ENCODE data around the gene FAM174B. TPM values are rescaled to one million over a fixed set of nuclear protein-coding genes. Genes with fewer than 3 reads are reported as not detected.

Gene FAM174B
- total RNA-seq, 1 donor: 1.5 TPM

- Histone ChIP-seq H3K9me3 (ENCODE audit: low read depth, low read length) (no peaks in the 10 kb centered on the region), H3K27me3 (ENCODE audit: insufficient read depth, low read length) (no peaks in the 10 kb centered on the region), H3K4me3 (ENCODE audit: low read length) (no peak overlapping the region), H3K4me1 (ENCODE audit: insufficient read depth, low read length) (no peaks in the 10 kb centered on the region)
Observed at GRCh38 chr15:92638291-92638708, 17.3 kb downstream of the FAM174B start.

DNA sequence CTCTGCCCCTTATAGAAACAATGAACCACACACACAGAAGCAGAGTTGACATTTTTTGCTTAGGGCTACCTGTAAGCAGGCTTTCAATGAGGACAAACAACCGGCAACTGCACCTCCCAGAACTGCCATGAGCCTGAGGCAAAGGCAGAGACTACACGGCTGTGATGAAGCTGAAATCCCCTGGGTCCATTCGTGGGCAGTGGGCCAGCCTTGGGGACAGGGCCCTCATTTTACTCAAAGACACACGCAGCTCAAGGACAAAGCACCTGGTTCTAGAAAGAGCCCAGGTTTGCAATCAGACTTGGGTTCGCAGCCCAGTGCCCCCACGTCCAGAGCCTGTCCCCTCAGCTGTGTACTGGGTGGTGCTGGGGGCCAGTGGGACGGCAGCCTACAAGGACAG, 17.9 kb downstream of the FAM174B start:
- no peaks in the 10 kb centered on the region for H3K27me3 ChIP-seq (ENCODE audit: insufficient read depth, low read length)

GRCh38 chr15:92636908-92637481, 18.6 kb downstream of the FAM174B start:
- H3K9me3 ChIP-seq (ENCODE audit: low read depth, low read length): no peaks in the 10 kb centered on the region
- H3K4me3 ChIP-seq (ENCODE audit: low read length): no peak overlapping the region
- H3K27me3 ChIP-seq (ENCODE audit: insufficient read depth, low read length): no peaks in the 10 kb centered on the region
- H3K4me1 ChIP-seq (ENCODE audit: insufficient read depth, low read length): no peaks in the 10 kb centered on the region

More for the DNA sequence above, 17.9 kb downstream of the FAM174B start:
- no peaks in the 10 kb centered on the region for H3K9me3 ChIP-seq (ENCODE audit: low read depth, low read length)
- H3K4me1 ChIP-seq (ENCODE audit: insufficient read depth, low read length): no peaks in the 10 kb centered on the region
- H3K4me3 ChIP-seq (ENCODE audit: low read length): no peak overlapping the region

GRCh38 chr15:92636401-92636907, 19.1 kb downstream of the FAM174B start:
- no peak overlapping the region for H3K4me3 ChIP-seq (ENCODE audit: low read length)
- H3K9me3 ChIP-seq (ENCODE audit: low read depth, low read length): no peaks in the 10 kb centered on the region
- no peaks in the 10 kb centered on the region for H3K27me3 ChIP-seq (ENCODE audit: insufficient read depth, low read length)
- no peaks in the 10 kb centered on the region for H3K4me1 ChIP-seq (ENCODE audit: insufficient read depth, low read length)

DNA sequence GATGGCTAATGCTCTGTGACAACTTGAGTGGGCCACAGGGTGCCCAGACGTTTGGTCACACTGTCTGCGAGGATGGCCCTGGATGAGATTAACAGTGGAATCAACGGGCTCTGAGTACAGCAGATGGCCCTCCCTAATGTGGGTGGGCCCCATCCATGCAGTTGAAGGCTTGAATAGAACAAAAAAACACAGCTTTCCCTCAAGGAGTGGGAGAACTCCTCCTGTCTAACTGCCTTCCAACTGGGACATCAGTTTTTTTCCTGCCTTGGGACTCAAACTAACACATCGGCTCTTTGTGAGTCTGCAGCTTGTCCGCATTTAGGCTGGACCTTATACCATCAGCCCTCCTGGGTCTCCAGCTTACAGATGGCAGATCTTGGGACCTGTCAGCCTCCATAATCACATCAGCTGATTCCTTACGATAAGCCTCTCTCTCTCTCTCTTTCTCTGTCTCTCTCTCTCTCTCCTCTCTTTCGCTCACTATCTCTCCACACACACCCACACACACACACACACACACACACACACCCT, 20.8 kb downstream of the FAM174B start:
- H3K4me3 ChIP-seq (ENCODE audit: low read length): no peak overlapping the region
- H3K4me1 ChIP-seq (ENCODE audit: insufficient read depth, low read length): no peaks in the 10 kb centered on the region
- no peaks in the 10 kb centered on the region for H3K9me3 ChIP-seq (ENCODE audit: low read depth, low read length)
- no peaks in the 10 kb centered on the region for H3K27me3 ChIP-seq (ENCODE audit: insufficient read depth, low read length)

GRCh38 chr15:92634060-92634459, 21.5 kb downstream of the FAM174B start:
- H3K9me3 ChIP-seq (ENCODE audit: low read depth, low read length): no peaks in the 10 kb centered on the region
- H3K4me3 ChIP-seq (ENCODE audit: low read length): no peak overlapping the region
- H3K27me3 ChIP-seq (ENCODE audit: insufficient read depth, low read length): no peaks in the 10 kb centered on the region
- H3K4me1 ChIP-seq (ENCODE audit: insufficient read depth, low read length): no peaks in the 10 kb centered on the region

- H3K4me1 ChIP-seq (ENCODE audit: insufficient read depth, low read length): no peaks in the 10 kb centered on the region
- H3K4me3 ChIP-seq (ENCODE audit: low read length): no peak overlapping the region
Observed at GRCh38 chr15:92633418-92633817, 22.2 kb downstream of the FAM174B start.

DNA sequence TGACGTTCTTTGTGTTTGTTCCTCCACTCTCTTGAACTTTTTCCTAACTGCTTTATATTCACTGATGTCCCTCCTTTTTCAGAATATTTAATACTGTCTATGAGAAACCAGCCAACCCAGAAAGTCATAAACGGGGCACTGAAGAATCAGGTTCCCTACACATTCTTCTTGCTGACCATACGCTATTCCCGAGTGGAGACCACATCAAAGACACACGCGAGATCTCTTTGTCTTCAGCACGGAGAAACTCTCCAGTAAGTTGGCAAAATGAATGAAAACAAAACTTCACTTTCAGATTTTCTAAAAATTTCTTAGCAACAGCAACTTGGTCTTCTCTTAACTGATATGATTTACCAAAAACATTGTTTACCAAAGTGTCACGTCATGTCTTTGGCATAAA, 22.6 kb downstream of the FAM174B start:
- no peak overlapping the region for H3K4me3 ChIP-seq (ENCODE audit: low read length)
- no peaks in the 10 kb centered on the region for H3K27me3 ChIP-seq (ENCODE audit: insufficient read depth, low read length)
- H3K4me1 ChIP-seq (ENCODE audit: insufficient read depth, low read length): no peaks in the 10 kb centered on the region
- no peaks in the 10 kb centered on the region for H3K9me3 ChIP-seq (ENCODE audit: low read depth, low read length)

More at GRCh38 chr15:92633418-92633817, 22.2 kb downstream of the FAM174B start:
- Histone ChIP-seq H3K9me3 (ENCODE audit: low read depth, low read length) (no peaks in the 10 kb centered on the region), H3K27me3 (ENCODE audit: insufficient read depth, low read length) (no peaks in the 10 kb centered on the region)

GRCh38 chr15:92631721-92632120, 23.9 kb downstream of the FAM174B start:
- no peaks in the 10 kb centered on the region for H3K27me3 ChIP-seq (ENCODE audit: insufficient read depth, low read length)
- H3K4me1 ChIP-seq (ENCODE audit: insufficient read depth, low read length): no peaks in the 10 kb centered on the region
- no peaks in the 10 kb centered on the region for H3K9me3 ChIP-seq (ENCODE audit: low read depth, low read length)

DNA sequence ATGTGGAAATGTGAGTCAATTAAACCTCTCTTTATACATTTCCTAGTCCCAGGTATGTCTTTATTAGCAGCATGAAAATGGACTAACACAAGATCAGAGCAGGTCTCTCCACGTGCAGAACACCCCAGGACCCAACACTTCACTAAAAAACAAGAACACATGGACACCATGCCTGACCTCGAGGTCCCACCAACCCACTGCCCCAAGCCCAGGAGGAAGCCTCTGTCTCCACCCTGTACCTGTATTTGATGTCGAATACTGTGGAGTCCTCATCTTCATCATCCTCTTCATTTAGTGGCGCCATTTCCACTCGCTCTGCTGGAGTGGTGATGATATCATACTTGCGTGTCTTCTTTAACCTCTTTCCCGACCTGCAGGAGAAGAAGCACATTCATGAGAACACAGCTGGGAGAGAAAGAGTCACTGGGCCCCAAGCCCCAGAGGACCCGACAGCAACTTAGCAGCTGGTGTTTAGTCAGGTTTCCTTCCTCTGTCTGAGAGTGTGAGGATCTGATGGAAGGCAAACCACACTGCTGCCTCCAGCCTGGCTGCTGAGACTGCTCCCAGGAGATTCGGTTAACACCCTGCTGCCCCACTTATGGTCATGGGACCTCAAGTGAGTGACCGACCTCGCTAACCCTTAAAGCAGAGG, 25.5 kb downstream of the FAM174B start:
- H3K4me1 ChIP-seq (ENCODE audit: insufficient read depth, low read length): no peaks in the 10 kb centered on the region
- H3K27me3 ChIP-seq (ENCODE audit: insufficient read depth, low read length): no peaks in the 10 kb centered on the region
- no peak overlapping the region for H3K4me3 ChIP-seq (ENCODE audit: low read length)

More at GRCh38 chr15:92631721-92632120, 23.9 kb downstream of the FAM174B start:
- no peak overlapping the region for H3K4me3 ChIP-seq (ENCODE audit: low read length)

DNA sequence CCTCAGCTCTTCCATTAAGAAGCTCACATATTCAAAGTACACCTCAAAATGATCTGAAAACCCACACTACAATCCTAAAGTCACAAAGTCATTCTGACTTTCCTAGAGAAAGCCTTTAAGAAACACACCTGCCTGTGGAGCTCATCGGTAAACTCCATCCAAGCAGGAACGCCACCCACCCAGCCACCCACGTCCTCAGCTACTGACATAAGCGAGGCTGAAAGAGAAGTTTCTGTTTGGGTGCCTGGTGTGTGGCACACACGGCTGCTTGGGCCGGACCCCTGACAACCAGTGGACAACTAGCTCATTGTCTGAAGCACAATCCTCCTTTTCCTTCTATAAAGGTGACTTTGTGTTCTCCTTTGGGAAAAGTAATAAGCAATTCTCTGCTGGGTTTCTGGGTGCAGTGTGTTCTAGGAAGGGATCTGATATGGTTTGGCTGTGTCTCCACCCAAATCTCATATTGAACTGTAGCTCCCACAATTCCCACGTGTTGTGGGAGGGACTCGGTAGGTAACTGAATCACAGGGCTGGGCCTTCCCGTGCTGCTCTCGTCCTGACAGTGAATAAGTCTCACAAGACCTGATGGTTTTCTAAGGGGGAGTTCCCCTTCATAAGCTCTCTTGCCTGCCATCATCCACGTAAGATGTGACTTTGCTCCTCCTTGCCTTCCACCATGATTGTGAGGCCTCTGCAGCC, 26.1 kb downstream of the FAM174B start:
- Histone ChIP-seq H3K4me1 (ENCODE audit: insufficient read depth, low read length) (no peaks in the 10 kb centered on the region), H3K9me3 (ENCODE audit: low read depth, low read length) (no peaks in the 10 kb centered on the region), H3K27me3 (ENCODE audit: insufficient read depth, low read length) (no peaks in the 10 kb centered on the region), H3K4me3 (ENCODE audit: low read length) (no peak overlapping the region)

More for the DNA sequence above, 25.5 kb downstream of the FAM174B start:
- H3K9me3 ChIP-seq (ENCODE audit: low read depth, low read length): no peaks in the 10 kb centered on the region

GRCh38 chr15:92627014-92627413, 28.6 kb downstream of the FAM174B start:
- H3K27me3 ChIP-seq (ENCODE audit: insufficient read depth, low read length): no peaks in the 10 kb centered on the region
- H3K4me3 ChIP-seq (ENCODE audit: low read length): no peak overlapping the region
- H3K9me3 ChIP-seq (ENCODE audit: low read depth, low read length): no peaks in the 10 kb centered on the region
- no peaks in the 10 kb centered on the region for H3K4me1 ChIP-seq (ENCODE audit: insufficient read depth, low read length)

GRCh38 chr15:92625251-92625980, 30.2 kb downstream of the FAM174B start:
- Histone ChIP-seq H3K9me3 (ENCODE audit: low read depth, low read length) (no peaks in the 10 kb centered on the region), H3K27me3 (ENCODE audit: insufficient read depth, low read length) (no peaks in the 10 kb centered on the region), H3K4me3 (ENCODE audit: low read length) (no peak overlapping the region), H3K4me1 (ENCODE audit: insufficient read depth, low read length) (no peaks in the 10 kb centered on the region)

DNA sequence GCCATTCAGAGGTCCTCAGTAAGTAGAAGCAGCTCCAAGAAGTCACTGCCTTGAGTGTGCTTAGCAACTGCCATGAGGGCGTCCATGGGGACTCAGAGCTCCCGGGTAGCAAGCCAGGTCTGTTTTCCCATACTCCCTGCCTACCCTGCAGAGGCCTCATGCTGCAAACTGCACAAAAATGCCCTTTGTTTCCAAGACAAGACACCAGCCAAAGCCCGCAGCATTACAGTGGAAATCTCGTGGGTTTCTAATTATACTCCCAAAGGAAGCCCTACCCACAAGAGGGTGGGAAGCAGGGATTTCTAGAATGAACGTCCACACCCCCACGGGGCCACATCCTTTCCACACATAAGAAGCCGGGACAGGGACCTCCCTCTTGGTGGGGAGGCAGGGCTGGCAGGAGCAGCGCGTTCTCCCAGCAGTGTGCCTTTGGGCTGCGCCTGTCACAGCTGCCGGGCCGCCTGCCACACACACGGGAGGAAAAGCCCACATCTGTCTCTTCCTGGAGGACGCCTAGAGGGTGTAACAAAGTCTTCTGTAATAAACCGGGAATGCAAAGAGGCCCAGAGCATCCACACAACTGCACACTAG, 31.1 kb downstream of the FAM174B start:
- H3K4me3 ChIP-seq (ENCODE audit: low read length): no peak overlapping the region
- H3K9me3 ChIP-seq (ENCODE audit: low read depth, low read length): no peaks in the 10 kb centered on the region
- no peaks in the 10 kb centered on the region for H3K4me1 ChIP-seq (ENCODE audit: insufficient read depth, low read length)
- no peaks in the 10 kb centered on the region for H3K27me3 ChIP-seq (ENCODE audit: insufficient read depth, low read length)

Data from mononuclear cell (primary cell).